Measurements from ENCODE around the gene LAMB1. TPM values are rescaled to one million over a fixed set of nuclear protein-coding genes. Genes with fewer than 3 reads are reported as not detected.

The LAMB1 gene
- total RNA-seq, 2 donors from 2014 or later = not detected

GRCh38 chr7:107996072-107996882 lies 6.7 kb downstream of the LAMB1 start:
- H3K4me1 Mint-ChIP-seq = no peaks in the 10 kb centered on the region
- no peak for ATAC-seq (replicated peaks)
- no peaks in the 10 kb centered on the region for H3K9me3 Mint-ChIP-seq
- no peak overlapping the region for H3K4me3 Mint-ChIP-seq
- no peak overlapping the region for H3K27ac Mint-ChIP-seq
- H3K36me3 Mint-ChIP-seq (ENCODE audit: low read depth) = no peaks in the 10 kb centered on the region
- H3K27me3 Mint-ChIP-seq = peaks cover 23% of the 10 kb centered on the region

- Mint-ChIP-seq H3K36me3 (ENCODE audit: low read depth) (no peaks in the 10 kb centered on the region), H3K27ac (no peak overlapping the region), H3K4me3 (no peak overlapping the region), H3K9me3 (no peaks in the 10 kb centered on the region), H3K4me1 (no peaks in the 10 kb centered on the region), H3K27me3 (peaks cover 19% of the 10 kb centered on the region)
- no peak for ATAC-seq (replicated peaks)
Measured at GRCh38 chr7:107995184-107996071, 7.5 kb downstream of the LAMB1 start.

GRCh38 chr7:107994421-107995030 lies 8.4 kb downstream of the LAMB1 start:
- Mint-ChIP-seq H3K4me1 (no peaks in the 10 kb centered on the region), H3K4me3 (no peak overlapping the region), H3K27ac (no peak overlapping the region), H3K36me3 (ENCODE audit: low read depth) (no peaks in the 10 kb centered on the region), H3K27me3 (peaks cover 19% of the 10 kb centered on the region), H3K9me3 (no peaks in the 10 kb centered on the region)
- ATAC-seq (replicated peaks) = no peak

GRCh38 chr7:107993891-107994291 lies 9.1 kb downstream of the LAMB1 start:
- no peak overlapping the region for H3K4me3 Mint-ChIP-seq
- no peaks in the 10 kb centered on the region for H3K9me3 Mint-ChIP-seq
- H3K27ac Mint-ChIP-seq = no peak overlapping the region
- H3K4me1 Mint-ChIP-seq = no peaks in the 10 kb centered on the region
- peaks cover 21% of the 10 kb centered on the region for H3K27me3 Mint-ChIP-seq
- H3K36me3 Mint-ChIP-seq (ENCODE audit: low read depth) = no peaks in the 10 kb centered on the region
- ATAC-seq (replicated peaks) = no peak

- ATAC-seq (replicated peaks) = no peak
- Mint-ChIP-seq H3K36me3 (ENCODE audit: low read depth) (no peaks in the 10 kb centered on the region), H3K9me3 (no peaks in the 10 kb centered on the region), H3K4me1 (no peaks in the 10 kb centered on the region), H3K27me3 (peaks cover 27% of the 10 kb centered on the region), H3K4me3 (no peak overlapping the region), H3K27ac (no peak overlapping the region)
Measured at GRCh38 chr7:107989618-107990373, 13.2 kb downstream of the LAMB1 start.

GRCh38 chr7:107982918-107983389 lies 20.0 kb downstream of the LAMB1 start:
- no peaks in the 10 kb centered on the region for H3K9me3 Mint-ChIP-seq
- no peaks in the 10 kb centered on the region for H3K36me3 Mint-ChIP-seq (ENCODE audit: low read depth)
- H3K27ac Mint-ChIP-seq = no peak overlapping the region
- ATAC-seq (replicated peaks) = no peak
- no peak overlapping the region for H3K4me3 Mint-ChIP-seq
- H3K4me1 Mint-ChIP-seq = no peaks in the 10 kb centered on the region
- peaks cover 8% of the 10 kb centered on the region for H3K27me3 Mint-ChIP-seq

GRCh38 chr7:107982042-107982840 lies 20.7 kb downstream of the LAMB1 start:
- Mint-ChIP-seq H3K27me3 (peaks cover 5% of the 10 kb centered on the region), H3K27ac (no peak overlapping the region), H3K4me1 (no peaks in the 10 kb centered on the region), H3K9me3 (no peaks in the 10 kb centered on the region), H3K36me3 (ENCODE audit: low read depth) (no peaks in the 10 kb centered on the region), H3K4me3 (no peak overlapping the region)
- no peak for ATAC-seq (replicated peaks)

- H3K27me3 Mint-ChIP-seq = peaks cover under 1% of the 10 kb centered on the region
- ATAC-seq (replicated peaks) = no peak
- no peaks in the 10 kb centered on the region for H3K36me3 Mint-ChIP-seq (ENCODE audit: low read depth)
- no peak overlapping the region for H3K27ac Mint-ChIP-seq
- no peaks in the 10 kb centered on the region for H3K9me3 Mint-ChIP-seq
- H3K4me1 Mint-ChIP-seq = no peaks in the 10 kb centered on the region
- no peak overlapping the region for H3K4me3 Mint-ChIP-seq
Measured at GRCh38 chr7:107981466-107981865, 21.5 kb downstream of the LAMB1 start.

GRCh38 chr7:107980671-107981190 lies 22.2 kb downstream of the LAMB1 start:
- no peaks in the 10 kb centered on the region for H3K36me3 Mint-ChIP-seq (ENCODE audit: low read depth)
- no peak overlapping the region for H3K27ac Mint-ChIP-seq
- H3K4me1 Mint-ChIP-seq = no peaks in the 10 kb centered on the region
- no peaks in the 10 kb centered on the region for H3K9me3 Mint-ChIP-seq
- H3K27me3 Mint-ChIP-seq = no peaks in the 10 kb centered on the region
- no peak for ATAC-seq (replicated peaks)
- no peak overlapping the region for H3K4me3 Mint-ChIP-seq

- Mint-ChIP-seq H3K4me1 (no peaks in the 10 kb centered on the region), H3K36me3 (ENCODE audit: low read depth) (no peaks in the 10 kb centered on the region), H3K27me3 (no peaks in the 10 kb centered on the region), H3K4me3 (no peak overlapping the region), H3K9me3 (no peaks in the 10 kb centered on the region), H3K27ac (no peak overlapping the region)
- ATAC-seq (replicated peaks) = no peak
Measured at GRCh38 chr7:107980171-107980570, 22.8 kb downstream of the LAMB1 start.

GRCh38 chr7:107978815-107979408 lies 24.0 kb downstream of the LAMB1 start:
- Mint-ChIP-seq H3K27ac (no peak overlapping the region), H3K36me3 (ENCODE audit: low read depth) (no peaks in the 10 kb centered on the region), H3K9me3 (no peaks in the 10 kb centered on the region), H3K27me3 (no peaks in the 10 kb centered on the region), H3K4me3 (no peak overlapping the region), H3K4me1 (no peaks in the 10 kb centered on the region)
- ATAC-seq (replicated peaks) = no peak

- no peaks in the 10 kb centered on the region for H3K4me1 Mint-ChIP-seq
- no peaks in the 10 kb centered on the region for H3K27me3 Mint-ChIP-seq
- no peak for ATAC-seq (replicated peaks)
- no peaks in the 10 kb centered on the region for H3K9me3 Mint-ChIP-seq
- no peak overlapping the region for H3K27ac Mint-ChIP-seq
- H3K36me3 Mint-ChIP-seq (ENCODE audit: low read depth) = no peaks in the 10 kb centered on the region
- no peak overlapping the region for H3K4me3 Mint-ChIP-seq
Measured at GRCh38 chr7:107977048-107977447, 25.9 kb downstream of the LAMB1 start.

- H3K27ac Mint-ChIP-seq = no peak overlapping the region
- H3K9me3 Mint-ChIP-seq = no peaks in the 10 kb centered on the region
- no peaks in the 10 kb centered on the region for H3K36me3 Mint-ChIP-seq (ENCODE audit: low read depth)
- H3K27me3 Mint-ChIP-seq = no peaks in the 10 kb centered on the region
- H3K4me1 Mint-ChIP-seq = no peaks in the 10 kb centered on the region
- ATAC-seq (replicated peaks) = no peak
- H3K4me3 Mint-ChIP-seq = no peak overlapping the region
Measured at GRCh38 chr7:107976620-107977019, 26.3 kb downstream of the LAMB1 start.
